Skeletal muscle satellite cell (primary cell): ENCODE data around the gene PLK5.

ENCODE experiments used
- H3K27me3 ChIP-seq: 2 replicates; pipeline ENCODE4 v1.7.0; 2013; ENCODE audit warnings: low read length; ENCODE audit not compliant: control insufficient read depth, insufficient read depth
- H3K36me3 ChIP-seq: 2 replicates; pipeline ENCODE4 v1.7.0; 2013; ENCODE audit warnings: mild to moderate bottlenecking, control low read depth, low read length; ENCODE audit not compliant: insufficient read depth
- H3K4me1 ChIP-seq: 2 replicates; pipeline ENCODE4 v1.7.0; 2013; ENCODE audit warnings: low read length; ENCODE audit not compliant: control insufficient read depth, insufficient read depth
- H3K4me2 ChIP-seq: 2 replicates; pipeline ENCODE4 v1.7.0; 2013; ENCODE audit warnings: mild to moderate bottlenecking, low read length
- H3K4me3 ChIP-seq: 2 replicates; pipeline ENCODE4 v1.7.0; 2013; ENCODE audit warnings: low read length
- H3K9ac ChIP-seq: 2 replicates; pipeline ENCODE4 v1.7.0; 2013; ENCODE audit warnings: mild to moderate bottlenecking, low read depth, low read length, moderate library complexity
- H3K9me3 ChIP-seq: replicated peaks from 2 replicates; pipeline ENCODE4 v1.7.0; 2013; ENCODE audit warnings: mild to moderate bottlenecking, control low read depth, low read length

Gene PLK5

DNA sequence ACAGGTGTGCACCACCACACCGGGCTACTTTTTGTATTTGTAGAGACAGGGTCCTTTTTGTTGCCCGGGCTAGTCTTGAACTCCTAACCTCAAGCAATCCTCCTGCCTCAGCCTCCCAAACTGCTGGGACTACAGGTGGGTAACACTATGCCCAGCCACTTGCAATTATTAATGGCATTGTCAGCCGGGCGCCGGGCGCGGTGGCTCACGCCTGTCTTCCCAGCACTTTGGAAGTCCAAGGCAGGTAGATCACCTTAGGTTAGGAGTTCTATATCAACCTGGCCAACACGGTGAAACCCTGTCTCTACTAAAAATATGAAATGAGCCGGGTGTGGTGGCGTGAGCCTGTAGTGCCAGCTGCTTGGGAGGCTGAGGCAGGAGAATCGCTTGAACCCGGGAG is 47.0 kb downstream of the PLK5 start:
- Histone ChIP-seq H3K27me3 (no peaks in the 10 kb centered on the region), H3K4me1 (peaks cover 8% of the 10 kb centered on the region), H3K9me3 (no peaks in the 10 kb centered on the region), H3K4me3 (no peak overlapping the region), H3K36me3 (no peaks in the 10 kb centered on the region), H3K9ac (no peak overlapping the region), H3K4me2 (no peak overlapping the region)

DNA sequence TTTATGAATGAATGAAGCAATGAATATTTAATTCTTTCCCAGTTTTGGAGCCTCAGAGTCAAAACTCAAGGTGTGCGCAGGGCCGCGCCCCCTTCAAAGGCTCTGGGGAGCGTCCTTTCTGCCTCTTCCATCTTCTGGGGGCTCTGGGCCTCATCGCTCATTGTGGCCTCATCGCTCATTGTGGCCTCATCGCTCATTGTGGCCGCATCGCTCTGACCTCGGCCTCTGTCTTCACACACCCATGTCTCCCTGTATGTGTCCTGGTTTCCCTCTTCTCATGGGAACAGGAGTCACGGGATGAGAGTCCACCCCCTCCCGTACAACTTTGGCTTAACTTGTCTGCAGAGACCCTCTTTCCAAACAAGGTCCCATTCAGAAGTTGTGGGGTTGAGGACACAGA is 47.5 kb downstream of the PLK5 start:
- peaks cover under 1% of the 10 kb centered on the region for H3K36me3 ChIP-seq
- H3K4me1 ChIP-seq, result peaks cover 4% of the 10 kb centered on the region
- H3K27me3 ChIP-seq, result no peaks in the 10 kb centered on the region
- no peak overlapping the region for H3K4me3 ChIP-seq
- H3K9ac ChIP-seq, result no peak overlapping the region
- no peaks in the 10 kb centered on the region for H3K9me3 ChIP-seq
- H3K4me2 ChIP-seq, result no peak overlapping the region

DNA sequence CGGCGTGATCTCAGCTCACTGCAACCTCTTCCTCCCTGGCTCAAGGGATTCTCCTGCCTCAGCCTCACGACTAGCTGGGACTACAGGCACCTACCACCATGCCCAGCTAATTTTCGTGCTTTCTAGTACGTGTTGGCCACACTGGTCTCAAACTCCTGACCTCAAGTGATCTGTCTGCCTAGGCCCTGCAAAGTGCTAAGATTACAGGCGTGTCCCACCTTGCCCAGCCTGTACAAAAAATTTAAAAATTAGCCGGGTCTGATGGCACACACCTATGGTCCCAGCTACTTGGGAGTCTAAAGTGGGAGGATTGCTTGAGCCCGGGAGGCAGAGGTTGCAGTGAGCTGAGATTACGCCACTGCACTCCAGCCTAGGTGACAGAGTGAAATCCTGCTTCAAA is 48.9 kb downstream of the PLK5 start:
- Histone ChIP-seq H3K9me3 (no peaks in the 10 kb centered on the region), H3K36me3 (peaks cover 12% of the 10 kb centered on the region), H3K27me3 (no peaks in the 10 kb centered on the region), H3K9ac (no peak overlapping the region), H3K4me3 (no peak overlapping the region), H3K4me2 (no peak overlapping the region), H3K4me1 (peaks cover 4% of the 10 kb centered on the region)

DNA sequence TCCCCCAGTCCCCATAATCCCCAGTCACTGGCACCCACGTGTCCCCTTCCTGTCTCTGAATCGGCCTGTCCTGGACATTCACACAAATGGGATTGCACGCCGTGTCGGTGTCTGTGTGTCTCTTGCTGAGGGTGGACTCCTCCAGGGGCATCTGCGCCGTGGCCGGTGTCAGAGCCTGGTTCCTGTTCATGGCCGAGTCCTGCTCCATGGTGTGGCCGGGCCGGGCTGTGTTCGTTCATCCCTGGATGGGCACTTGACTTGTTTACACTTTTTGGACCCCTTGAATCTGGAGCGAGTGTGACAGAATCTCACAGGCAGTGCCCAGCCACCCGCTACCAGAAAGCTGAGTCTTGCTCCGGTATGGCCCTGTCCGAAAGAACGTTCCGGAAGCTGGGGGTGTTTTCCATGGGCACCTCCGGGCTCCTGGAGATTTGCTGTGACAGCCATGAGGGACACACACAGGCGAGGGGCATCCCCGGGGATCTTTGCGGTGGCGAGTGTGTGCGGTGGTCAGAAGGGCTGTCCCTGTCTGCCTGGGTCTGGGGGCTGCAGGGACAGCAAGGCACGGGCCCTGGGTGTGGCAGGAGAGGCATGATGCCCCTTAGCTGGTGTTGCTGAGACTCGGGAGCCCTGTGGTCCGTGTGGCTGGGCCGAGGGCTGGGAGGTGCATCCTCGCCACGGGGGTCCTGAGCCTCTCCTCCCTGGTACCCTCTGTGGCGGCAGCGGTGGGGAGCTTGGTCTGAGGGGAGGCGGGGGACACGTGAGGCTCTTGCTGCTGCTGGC is 50.7 kb downstream of the PLK5 start:
- Histone ChIP-seq H3K4me3 (no peak overlapping the region), H3K36me3 (peaks cover 23% of the 10 kb centered on the region), H3K27me3 (no peaks in the 10 kb centered on the region), H3K9ac (no peak overlapping the region), H3K9me3 (no peaks in the 10 kb centered on the region), H3K4me2 (no peak overlapping the region), H3K4me1 (no peaks in the 10 kb centered on the region)

DNA sequence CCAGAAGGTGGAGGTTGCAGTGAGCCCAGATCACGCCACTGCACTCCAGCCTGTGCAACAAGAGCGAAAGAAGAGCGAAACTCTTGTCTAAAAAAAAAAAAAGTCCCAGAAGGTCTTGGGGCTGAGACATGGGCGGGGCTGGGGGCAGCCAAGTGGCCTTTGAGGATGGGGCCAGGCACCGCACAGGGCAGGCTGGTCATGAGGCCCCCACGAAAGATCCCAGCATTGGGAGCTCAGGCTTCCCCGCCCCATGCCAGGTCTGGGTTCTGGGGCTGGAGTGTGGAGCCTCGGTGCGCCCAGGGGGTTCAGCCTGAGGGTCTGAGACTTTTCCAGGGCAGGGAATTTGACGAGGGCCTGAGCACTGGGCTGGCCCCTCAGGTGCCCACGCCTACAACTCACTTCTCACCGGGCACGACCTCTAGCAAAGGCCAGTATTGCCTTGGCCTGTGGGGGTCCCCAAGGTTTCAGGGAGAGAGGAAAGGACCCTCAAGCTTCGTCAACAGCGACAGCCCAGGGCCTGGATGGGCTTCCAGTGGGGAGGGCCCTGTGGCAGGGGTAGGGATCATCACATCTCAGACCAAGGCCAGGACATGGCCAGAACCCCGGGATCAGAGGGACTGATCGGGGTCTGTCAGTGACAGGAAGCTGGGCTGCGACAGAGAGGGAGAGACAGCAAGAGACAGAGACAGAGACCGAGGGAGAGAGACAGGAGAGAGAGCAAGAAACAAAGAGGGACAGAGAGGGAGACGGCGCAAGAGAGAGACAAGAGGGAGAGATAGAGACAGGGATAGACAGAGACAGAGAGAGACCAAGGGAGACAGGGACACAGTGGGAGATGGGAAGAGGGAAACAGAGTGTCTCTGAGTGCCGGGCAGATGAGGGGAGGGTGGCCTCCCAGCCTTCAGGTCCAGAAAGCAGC is 51.7 kb downstream of the PLK5 start:
- Histone ChIP-seq H3K9me3 (no peaks in the 10 kb centered on the region), H3K36me3 (peaks cover 32% of the 10 kb centered on the region), H3K4me3 (no peak overlapping the region), H3K4me1 (no peaks in the 10 kb centered on the region), H3K27me3 (no peaks in the 10 kb centered on the region), H3K4me2 (no peak overlapping the region), H3K9ac (no peak overlapping the region)

DNA sequence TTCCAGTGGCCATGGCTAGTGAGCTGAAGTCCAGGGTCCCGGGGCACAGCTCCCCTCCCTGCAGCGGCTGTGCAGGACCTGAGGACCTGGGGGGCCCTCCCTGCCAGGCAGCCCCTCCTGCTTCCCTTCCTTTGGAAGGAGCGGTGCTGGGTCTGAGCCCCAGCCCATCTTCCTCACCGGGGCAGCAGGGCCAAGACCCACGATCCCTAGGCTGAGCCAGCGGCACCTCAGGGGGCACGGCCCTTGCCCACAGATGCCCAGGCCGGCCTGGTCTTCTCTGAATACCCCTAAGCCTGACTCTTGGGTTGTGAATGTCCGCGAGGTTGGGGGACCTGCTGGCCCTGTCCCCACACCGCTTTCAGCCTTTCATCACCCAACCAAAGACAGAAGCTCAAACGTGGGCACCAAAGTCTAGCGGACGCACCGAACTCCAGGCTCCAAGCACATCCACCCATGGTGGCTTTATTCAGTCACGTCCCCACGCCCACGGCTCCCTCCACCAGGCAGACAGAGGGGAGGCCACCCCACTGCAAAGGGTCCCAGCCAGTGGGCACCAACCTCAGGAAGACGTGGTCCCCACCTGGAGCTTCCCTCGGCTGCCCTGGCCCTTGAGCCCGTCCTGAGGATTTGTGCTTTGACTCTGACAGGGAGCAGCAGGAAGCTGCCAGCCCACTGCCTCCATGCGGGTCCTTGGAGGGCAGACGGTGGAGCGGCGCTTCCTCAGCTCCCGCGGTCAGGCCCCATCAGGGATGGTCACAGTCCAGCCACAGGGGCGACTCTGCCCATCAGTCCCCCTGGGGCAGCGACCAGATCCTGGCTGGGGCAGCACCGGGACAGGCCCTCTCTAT is 52.6 kb downstream of the PLK5 start:
- H3K9me3 ChIP-seq, result no peaks in the 10 kb centered on the region
- H3K9ac ChIP-seq, result no peak overlapping the region
- H3K27me3 ChIP-seq, result no peaks in the 10 kb centered on the region
- no peak overlapping the region for H3K4me3 ChIP-seq
- H3K4me2 ChIP-seq, result no peak overlapping the region
- H3K4me1 ChIP-seq, result no peaks in the 10 kb centered on the region
- peaks cover 41% of the 10 kb centered on the region for H3K36me3 ChIP-seq

DNA sequence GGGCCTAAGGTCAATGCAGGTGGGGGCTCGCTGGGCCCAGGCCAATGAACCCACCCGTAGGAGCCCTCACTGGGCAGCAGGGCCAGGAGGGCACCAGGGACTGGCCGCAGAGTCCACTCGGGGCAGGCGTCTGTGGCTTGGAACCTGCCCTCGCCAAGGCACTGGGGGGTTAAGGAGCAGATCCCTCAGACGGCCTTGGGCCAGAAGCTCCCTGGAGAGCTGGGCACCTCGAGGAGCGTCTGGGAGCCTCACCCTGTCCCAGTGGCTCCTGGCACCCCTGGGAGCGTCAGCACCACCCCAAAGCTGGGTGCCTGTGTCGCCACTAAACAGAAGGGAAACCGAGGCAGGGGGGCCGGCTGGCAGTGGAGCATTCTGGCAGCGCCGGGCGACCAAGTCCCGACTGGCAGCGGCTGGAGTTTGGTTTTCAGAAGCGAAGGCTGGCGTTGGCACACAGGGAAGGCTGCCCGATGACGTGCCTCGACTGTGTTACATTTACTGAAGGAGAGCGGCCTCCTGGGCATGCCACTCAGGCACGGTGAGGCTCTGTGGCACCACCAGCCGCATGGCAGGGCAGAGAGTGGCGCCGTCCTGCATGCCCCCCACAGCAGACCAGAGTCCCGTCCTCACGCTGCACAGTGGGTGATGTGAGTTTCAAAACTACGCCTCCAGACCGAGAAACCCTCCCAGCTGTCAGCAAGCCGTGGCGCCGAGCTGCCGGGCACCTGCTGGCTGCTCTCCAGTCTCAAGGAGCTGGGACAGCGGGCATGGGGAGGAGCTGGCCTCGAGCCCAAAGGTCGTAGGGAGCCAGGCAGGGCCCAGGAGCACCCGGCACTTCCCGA is 53.4 kb downstream of the PLK5 start:
- Histone ChIP-seq H3K27me3 (no peaks in the 10 kb centered on the region), H3K4me2 (no peak overlapping the region), H3K4me3 (no peak overlapping the region), H3K9ac (no peak overlapping the region), H3K4me1 (no peaks in the 10 kb centered on the region), H3K36me3 (peaks cover 46% of the 10 kb centered on the region), H3K9me3 (no peaks in the 10 kb centered on the region)

DNA sequence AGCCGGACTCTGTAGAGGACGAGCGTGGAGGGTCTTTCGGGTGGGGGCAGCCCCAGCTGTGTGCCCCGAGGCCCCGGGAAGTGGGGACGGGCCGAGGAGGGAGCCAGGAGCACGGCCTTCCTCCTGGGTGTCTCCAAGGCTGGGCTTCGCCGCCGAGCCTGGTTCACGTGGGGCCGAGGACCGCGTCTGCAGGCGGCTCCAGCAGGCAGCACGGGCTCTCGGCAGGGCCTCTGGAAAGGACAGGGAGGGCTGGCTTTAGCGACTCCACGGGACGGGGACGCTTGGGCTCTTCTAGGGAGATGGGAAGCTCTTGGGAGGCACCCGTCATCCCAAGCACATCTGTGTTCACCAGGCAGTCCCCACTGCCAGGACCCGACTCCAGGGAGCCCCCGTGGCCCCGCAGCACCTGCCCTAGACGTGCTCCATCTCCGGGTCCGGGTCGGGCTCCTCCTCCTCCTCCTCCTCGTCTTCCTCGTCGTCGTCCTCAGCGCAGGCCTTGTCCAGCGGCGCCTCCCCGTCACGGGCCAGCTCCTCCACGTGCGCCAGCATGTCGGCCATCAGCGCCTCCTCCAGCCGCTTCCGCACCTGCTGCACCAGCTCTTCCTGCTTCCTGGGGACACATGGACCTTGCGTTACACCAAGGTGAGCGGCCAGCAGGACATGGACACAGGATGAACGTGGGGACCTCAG is 54.2 kb downstream of the PLK5 start:
- Histone ChIP-seq H3K4me3 (no peak overlapping the region), H3K4me1 (no peaks in the 10 kb centered on the region), H3K9ac (no peak overlapping the region), H3K27me3 (no peaks in the 10 kb centered on the region), H3K36me3 (peaks cover 47% of the 10 kb centered on the region), H3K9me3 (no peaks in the 10 kb centered on the region), H3K4me2 (no peak overlapping the region)

DNA sequence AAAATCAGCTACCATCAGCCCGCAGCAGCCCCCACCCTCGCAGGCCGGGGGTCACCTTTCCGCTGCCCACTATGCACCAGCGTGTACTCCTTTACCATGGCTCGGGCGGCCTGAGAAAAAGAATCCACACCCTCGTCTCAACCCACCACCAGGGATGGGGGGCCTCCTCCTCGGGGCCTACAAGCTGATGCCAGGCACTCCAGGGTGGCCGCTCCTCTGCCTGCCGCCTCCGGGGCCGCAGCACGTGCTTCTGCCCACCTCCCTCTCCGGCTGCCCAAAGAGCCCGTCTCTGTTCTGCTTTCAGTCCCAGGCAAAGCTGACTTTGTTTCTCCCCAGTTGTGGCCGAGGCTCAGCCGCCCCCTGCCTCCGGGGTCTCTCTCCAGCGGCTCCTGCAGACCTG is 55.3 kb downstream of the PLK5 start:
- Histone ChIP-seq H3K9ac (no peak overlapping the region), H3K4me1 (no peaks in the 10 kb centered on the region), H3K4me3 (no peak overlapping the region), H3K27me3 (no peaks in the 10 kb centered on the region), H3K9me3 (no peaks in the 10 kb centered on the region), H3K4me2 (no peak overlapping the region), H3K36me3 (peaks cover 56% of the 10 kb centered on the region)

DNA sequence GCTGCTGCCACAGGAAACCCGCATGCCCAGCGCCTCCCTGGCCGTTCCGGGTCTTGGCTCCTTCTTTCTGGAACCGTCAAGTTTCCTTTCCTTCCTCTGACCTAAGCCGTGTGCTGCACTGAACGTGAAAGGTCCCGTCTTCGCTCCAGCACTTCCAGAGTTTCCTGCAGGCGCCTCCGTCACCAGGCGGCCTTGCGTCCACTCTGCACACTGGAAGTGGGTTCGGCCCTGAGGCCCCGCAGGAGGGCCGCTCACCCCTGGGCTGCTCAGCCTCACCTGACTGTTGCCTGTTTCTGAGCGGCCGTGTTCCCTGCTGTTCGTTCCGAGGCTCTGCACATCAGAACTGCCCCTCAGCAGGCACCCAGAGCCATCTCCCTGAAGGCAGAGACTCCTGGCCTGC is 56.5 kb downstream of the PLK5 start:
- no peak overlapping the region for H3K4me3 ChIP-seq
- no peaks in the 10 kb centered on the region for H3K4me1 ChIP-seq
- H3K9me3 ChIP-seq, result no peaks in the 10 kb centered on the region
- no peak overlapping the region for H3K9ac ChIP-seq
- H3K4me2 ChIP-seq, result no peak overlapping the region
- peaks cover 65% of the 10 kb centered on the region for H3K36me3 ChIP-seq
- no peaks in the 10 kb centered on the region for H3K27me3 ChIP-seq
